NCI-H146 treated with DMSO at 0.1 percent for 48 hours (cell line): Measurements from ENCODE around the gene BMS1.
"Not testable (repeated sequence)": the region's sequence is repeated elsewhere in the genome, so short reads cannot be mapped to it uniquely, and the experiment has no call there.

Experiments
- DNase-seq: peaks from one replicate; lab custom pipeline; 2025; ENCODE audit not compliant: unreplicated experiment; lab: John Stamatoyannopoulos, UW

The BMS1 gene

DNA sequence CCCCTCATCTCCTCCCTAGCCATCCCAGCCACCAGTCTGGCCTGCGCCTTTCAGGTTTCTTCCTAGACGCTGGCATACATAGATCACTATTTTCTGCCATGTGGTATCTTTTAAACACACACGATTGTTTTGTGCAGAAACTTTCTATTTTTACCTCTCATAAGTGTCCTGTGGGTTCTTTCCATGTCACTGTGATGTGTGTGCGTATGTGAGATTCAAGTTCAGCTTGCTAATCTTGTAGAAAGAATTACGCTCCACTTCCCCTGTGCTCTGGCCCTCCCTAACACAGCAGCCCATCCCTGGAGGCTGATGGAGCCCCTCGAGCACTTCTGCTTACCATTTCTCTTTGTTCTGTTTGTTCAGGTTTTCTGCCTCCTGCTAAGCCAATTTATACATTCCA is 80.2 kb downstream of the BMS1 start:
- not testable (repeated sequence) for DNase-seq

DNA sequence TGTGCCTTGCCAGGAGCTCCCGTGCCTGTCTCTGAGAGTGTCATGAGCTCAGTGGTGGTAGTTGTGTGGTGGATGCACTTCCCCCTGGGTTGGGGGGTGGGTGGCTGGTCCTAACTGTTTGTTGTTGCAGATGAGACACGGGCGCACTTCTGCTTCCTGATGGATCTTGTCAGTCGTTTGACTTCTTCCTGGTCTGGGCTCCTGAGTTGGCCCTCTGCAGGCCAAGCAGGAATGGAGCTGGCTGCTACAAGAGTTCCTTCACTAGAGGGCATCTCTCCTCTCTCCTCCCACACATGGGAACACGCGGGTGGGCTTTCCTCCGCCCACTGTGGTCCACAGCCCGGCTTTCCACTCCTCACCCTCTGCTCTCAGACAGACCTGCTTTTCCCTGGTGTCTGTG is 82.0 kb downstream of the BMS1 start:
- no peak for DNase-seq

DNA sequence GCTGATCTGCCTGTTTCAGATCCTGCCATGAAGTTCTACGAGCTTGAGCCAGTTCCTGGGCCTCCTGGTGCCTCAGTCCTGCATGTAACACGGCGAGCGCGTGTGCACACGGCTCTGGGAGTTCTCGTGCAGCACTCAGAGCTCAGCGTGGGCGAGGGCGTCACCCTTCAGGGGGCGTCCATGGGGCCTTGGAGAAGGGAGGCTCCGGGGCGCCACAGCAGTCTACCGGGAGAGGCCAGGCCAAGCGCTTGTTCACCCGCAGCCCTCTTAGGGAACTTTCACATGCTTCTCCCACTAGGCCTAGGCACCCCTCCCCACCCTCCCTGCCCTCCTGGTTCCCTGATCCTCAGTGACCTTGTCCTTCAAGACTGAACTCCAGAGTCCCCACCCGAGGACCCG is 83.1 kb downstream of the BMS1 start:
- no peak for DNase-seq

DNA sequence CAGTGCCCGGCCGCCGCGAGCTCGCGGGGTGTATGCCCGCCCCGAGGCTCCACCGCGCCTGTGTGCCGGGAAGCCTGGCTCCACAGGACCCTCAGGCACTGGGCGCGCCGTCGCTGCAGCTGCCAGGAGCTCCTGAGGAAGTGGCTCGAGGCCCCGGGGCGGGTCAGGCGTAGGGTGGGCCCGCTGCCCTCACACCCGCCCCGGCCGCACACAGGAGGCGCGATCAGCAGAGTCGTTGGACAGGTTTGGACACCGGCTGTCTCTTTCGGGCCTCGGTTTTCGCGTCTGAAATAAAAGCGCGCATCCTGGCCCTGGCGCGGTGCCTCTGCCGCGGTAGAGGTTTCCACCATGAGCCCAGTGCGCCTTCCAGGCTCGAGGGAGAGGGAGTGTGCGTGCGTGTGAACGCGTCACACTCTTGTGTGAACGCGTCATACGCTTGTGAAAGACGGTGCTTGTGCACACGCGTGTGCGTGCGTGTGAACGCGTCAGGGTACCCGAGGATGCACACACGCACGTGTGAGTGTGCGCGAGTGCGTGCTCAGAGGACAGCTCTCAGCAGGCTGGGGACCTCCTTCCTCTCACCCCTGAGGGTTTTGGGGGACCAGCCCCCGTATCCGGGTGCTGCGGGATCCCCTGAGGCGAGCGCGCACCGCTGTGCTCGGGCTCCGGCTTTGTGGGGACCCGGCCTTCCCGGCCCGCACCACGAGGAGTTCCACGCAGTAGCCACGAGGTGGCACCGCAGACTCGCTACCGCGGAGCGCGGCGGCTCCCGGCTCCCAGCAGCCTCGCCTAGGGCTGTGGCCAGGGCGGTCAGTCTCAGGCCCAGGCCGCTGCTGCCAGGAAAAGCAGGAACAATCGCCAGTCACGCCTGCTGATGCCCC is 83.8 kb downstream of the BMS1 start:
- peak; percentile 45 for DNase-seq

DNA sequence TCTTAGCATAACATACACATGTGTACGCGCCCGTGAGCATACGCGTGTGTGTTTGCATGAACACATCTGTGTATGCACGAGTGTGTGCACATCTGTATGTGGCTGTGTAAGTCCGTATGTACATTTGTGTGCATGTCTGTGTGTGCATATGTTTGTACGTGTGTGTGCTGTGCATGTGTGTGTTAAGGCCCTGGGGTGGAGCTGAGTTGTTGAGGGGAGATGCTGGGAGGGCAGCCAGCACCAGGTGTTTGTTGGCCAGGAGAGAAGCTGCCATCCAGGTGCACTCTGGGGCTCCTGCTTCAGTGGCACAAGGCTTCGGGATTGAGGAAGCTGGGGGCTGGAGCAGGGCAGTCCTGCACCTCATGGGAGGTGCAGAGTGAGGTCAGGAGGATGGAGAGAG is 85.0 kb downstream of the BMS1 start:
- DNase-seq = no peak

DNA sequence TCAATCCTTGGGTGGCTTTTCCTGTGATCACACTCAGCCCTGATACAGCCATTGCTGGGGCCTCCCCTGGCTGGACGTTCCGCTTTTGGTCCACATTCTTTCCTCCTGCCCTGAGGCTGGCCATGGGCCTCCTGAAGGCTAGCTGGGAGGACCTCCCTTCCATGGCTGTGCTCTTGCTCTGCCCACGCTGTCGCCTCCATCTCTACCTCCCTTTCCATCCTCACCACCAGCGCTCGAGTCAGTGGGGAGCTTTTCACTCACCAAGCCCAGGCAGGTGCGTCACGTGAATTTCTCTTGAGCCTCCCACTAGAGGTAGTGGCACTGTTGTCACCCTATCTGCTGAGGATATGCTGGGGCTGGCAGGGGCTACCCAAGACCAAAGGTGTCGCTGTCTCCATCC is 85.9 kb downstream of the BMS1 start:
- no peak for DNase-seq

DNA sequence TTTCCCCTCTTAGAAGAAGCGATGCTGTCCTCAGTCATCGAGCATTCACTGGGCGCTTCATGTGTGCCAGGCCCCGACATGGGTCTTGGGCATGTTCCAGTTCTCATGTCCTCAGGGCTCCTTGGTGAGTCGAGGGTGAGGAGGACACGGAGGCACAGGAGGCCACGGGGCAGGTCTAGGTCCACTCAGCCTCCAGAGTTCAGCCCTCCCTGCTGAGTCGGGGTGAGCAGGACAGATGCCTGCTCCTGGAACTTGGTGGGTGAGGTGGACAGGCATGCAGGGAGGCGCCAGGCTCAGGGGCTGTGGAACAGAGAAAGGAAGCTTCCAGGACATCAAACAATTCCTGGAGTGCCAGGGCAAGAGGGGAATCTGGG is 87.4 kb downstream of the BMS1 start:
- no peak for DNase-seq

DNA sequence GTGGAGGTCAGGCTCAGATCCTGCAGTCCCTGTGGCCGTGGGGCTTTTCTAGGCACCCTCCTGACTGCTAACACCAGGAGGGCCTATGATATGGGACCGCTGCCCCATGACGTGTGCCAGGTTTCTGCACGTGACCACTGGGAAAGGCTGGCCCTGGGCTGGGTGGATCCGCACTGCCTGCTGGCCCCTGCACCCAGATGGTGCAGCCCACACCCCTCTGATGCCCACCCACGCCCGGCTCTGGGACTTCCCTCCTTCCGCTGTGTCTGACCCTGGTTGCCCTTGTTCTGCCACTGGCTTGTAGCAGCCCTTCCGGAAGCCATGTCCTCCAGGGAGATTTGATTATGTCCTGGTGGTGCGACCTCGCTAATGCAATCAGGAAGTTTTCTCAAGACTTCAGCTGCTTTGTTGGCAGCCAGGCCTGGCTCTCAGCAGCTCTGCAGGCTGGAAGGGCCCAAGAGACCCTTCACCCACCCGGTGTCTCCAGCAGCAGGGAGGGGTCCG is 88.6 kb downstream of the BMS1 start:
- not testable (repeated sequence) for DNase-seq

DNA sequence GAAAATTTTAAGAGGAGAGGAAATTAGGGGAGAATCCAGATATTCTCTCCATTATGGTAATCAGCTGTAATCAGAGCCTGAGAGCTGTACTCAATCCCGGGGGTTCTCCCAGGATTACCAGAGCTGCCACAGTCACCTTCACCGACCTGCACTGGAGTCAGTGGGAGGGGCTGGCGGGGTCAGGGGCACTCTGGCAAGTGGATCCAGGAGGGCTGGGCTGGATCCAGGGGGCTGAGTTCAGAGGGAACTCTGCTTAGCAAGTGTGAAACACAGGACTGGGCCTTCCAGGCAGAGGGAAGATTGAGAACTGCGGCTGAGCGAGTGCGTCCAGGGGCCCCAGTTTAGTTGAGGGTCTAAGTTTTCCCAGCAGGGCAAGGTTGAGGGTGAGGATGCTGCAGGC is 89.2 kb downstream of the BMS1 start:
- no peak for DNase-seq

DNA sequence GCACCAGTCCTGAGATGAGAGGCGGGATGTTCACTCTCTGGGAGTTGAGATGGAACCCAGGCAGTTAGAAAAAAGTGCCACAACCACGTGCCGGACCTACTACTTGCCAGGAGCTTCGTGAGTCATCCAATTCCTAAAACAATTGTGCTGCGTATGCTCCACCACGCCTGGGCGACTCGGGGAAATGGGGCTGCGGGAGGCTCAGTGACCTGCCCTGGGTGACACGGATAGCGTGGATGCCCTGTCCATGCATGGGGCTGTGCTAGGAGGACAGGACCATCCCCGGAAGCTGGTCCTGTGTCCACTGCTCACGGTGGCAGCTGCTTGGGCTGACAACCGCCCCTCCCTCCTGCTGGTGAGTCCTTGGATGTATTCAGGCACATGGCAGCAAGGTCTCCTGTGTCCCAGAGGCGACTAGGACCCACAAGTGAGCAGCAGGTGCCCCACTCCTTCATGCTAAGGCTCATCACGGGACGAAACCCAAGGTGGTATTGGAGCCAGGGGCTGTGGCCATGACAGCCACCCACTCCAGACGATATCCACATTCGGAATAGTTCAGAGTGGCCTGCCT is 90.4 kb downstream of the BMS1 start:
- DNase-seq = no peak

DNA sequence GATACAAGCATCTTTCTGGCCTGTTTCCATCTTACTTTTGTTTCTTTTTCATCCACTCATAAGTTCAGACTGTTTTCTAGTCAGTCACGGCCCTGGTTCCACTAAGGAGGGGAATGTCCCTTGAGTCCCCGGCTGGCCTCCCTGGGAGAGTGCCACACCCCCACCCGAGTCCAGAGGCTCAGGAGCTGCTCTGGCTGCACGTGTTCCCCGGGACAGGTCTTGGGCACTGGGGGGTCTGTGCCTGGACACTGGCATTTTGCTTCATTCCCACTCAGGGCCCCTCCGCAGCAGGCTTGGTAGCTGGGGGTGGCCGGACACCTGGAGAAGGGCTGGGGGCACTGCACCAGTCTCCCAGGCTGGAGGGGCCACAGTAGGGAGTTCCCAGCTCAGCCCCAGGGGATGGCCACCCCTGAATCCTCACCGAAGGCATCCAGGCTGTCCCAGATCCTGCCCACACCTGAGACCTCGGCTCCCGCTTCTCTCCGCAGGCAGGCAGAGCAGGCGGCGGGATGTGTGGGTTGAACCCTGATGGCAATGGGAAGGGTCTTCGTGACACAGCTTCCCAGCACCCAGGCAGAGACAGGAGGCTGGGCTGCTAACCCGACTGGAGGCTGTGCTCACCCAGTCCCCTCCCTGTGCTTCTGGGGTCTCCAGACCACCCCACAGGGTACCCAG is 92.3 kb downstream of the BMS1 start:
- no peak for DNase-seq

DNA sequence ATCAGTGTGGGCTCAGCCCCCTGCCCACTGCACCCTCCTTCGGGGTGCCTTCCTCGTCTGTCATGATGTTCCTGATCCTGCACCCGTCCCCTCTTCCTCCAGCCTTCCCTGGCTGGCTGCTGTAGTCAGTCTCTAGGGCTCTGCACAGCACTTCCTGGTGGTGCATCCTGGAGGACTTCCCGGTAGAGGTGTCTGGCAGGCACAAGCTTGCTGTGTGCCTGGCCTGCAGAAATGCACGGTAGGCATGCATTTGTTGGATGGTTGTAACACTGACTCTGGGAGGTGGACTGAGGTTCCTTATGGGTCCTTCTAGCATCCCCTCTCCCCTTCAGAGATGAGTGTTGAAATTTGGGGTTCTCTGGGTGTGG is 92.8 kb downstream of the BMS1 start:
- no peak for DNase-seq

DNA sequence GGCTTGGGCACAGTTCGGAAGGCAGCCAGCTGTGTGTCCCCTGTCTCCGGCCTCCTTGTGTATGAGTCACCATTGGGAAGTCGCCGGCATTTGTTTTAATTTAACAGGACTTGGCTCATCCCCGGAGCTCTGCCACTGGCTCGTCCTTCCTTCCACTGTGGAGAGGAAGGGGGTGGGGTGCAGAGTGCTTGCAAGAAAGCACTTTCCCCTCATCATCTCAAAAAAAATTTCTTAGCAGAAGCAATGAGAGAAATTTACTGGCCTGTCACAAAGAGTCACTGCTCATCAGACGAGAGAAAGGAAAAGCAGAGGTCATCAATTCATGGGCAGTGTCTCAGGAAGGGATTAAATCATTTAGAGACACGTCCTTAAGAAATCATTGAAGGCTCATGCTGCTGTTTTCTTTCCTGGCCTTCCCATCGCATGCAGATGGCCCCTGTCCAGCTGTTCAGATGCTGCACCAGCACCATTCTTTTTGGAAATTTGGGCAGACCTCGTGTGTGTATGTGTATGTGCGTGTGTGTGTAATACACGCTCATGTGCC is 93.3 kb downstream of the BMS1 start:
- DNase-seq = no peak

DNA sequence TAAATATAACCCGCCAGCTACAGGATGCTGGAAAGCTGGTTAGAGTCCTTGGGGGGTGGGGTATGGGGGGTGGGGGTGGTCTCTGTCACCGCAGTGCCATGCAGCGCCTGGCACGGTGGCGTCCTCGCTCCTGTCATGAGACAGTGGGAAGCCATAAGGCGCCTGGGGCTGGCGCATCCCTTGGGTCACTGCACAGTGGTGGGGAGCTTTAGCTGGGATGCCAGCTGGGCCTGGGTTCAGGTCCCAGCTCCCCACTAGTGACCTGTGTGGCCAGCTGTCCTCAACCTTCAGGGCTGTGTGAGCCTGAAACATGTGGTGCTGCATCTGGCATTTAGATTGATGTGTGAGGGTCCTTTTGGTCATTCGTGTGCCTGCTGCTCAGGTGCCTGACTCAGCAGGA is 93.9 kb downstream of the BMS1 start:
- no peak for DNase-seq

DNA sequence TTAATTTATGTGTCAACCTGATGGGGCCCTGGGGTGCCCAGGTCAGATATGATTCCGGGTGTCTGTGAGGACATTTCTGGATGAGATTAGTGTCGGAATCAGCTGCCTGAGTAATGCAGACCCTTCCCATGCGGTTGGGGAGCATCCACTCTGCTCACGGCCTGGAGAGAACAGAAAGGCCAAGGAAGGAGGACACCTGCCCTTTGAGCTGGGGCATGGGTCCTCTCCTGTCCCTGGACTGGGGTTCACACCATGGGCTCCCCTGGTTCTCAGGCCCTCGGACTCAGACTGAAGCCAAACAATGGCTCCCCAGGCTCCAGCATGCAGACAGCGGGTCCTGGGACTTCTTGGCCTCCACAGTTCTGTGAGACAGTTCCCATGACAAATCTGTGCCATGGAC is 94.3 kb downstream of the BMS1 start:
- DNase-seq = no peak

DNA sequence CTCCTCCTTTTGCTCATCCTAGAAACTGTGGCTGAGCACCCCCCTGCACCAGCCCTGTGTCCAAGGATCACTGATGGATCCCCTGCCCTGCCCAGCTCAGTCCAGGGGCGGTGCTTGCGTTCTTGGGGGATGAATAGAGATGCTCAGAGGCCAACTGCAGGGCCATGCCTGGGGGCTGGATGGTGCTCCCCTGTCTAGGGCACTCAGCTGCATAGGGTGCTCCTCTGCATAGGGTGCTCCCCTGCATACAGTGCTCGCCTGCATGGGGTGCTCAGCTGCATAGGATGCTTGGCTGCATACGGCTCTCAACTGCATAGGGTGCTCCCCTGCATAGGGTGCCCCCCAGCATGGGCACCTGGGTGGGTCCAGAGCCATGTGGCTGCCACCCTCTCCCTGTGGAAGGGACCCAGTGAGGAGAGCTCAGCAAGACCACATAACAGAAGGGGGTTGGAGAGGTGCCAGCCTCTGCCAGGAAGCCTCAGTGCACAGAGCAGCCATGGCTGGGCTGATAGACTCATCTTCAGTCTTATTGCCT is 95.0 kb downstream of the BMS1 start:
- DNase-seq = no peak

DNA sequence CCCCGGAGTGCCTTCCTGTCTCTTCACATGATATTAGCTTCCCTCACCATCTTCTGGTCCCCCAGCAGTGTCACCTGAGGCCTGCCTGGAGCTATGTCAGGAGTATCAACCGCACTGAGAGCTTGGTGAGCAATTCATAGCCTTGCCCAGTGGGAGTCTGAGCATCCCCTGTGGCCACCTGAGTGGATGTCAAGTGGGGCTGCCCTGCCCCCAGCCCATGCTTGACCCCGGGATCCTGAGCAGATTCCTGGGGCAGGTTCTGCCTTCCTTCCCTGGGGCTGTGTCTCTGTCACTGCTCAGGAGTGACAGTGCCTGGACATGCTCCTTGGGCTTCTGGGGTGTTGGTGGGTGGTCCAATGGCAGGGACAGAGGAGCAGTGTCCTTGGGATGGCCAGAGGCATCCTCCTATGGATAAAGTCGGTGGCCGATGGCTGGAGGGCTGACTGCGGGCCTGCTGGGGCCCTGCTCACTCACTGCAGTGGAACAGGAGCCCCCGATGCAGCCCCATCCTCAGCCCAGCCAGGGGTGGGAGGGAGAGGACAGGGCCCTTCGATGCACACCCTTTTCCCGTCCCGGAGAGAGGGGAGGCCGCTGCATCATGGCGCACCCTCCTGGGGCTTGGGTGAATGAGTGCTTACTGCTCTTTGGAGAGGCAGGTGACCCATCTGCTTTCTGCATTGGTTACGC is 95.7 kb downstream of the BMS1 start:
- no peak for DNase-seq

DNA sequence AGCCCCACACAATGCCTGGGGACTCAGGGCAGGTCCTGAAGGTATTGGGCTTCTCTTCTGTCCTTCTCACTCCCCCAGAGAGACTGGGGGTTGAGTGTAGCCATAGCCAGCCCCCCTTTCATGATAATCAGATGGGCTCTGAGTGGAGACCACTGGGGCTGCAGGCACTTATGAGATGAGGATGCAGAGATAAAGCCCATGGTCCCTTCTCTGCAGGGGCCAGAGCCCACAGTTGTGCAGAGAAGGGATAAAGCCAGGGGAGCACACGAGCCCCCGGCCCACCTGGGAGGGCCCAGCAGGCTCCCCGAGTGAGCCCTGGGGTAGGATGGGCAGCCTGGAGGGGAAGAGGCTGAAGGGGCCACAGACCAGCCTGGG is 96.2 kb downstream of the BMS1 start:
- no peak for DNase-seq

DNA sequence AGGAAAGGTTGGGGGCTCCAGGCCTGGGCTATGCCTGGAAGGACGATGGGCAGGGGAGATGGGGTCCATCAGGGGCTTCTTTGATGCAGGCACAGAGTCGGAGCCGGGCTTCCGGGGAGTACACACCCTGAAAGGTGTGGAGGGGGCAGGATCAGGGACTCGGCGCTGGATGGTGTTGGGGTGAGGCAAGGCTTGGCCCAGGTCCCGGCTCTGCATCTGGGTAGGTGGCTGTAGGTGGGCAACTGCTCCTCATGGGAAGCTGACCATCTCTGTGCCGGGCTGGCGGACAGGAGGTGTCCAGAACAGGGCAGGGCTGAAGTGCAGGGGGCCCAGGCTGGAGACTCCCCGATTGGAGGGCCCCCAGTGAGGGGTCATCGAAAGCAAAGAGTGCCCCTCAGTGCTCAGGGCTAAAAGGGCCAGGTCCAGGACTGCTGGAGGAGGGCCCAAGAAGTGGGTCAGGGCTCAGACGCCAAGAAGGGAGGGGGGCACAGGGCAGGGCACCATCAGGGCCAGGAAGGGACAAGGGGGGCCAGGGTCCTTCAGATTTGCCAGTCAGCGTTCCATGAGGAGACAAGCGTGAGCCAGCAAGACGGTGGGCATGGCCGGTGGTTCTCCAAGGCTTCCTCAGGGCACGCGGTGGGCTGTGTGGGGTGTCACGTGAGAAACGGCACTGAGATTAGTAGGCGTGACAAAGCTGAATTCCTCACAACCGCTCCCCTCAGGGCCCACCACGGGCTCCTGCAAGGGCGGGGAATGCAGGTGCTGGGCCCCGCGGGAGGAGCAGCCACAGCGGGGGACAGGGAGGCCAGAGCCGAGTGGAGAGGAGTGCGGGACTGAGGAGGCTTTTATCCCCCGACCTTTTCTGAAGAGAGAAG is 97.0 kb downstream of the BMS1 start:
- DNase-seq = no peak

DNA sequence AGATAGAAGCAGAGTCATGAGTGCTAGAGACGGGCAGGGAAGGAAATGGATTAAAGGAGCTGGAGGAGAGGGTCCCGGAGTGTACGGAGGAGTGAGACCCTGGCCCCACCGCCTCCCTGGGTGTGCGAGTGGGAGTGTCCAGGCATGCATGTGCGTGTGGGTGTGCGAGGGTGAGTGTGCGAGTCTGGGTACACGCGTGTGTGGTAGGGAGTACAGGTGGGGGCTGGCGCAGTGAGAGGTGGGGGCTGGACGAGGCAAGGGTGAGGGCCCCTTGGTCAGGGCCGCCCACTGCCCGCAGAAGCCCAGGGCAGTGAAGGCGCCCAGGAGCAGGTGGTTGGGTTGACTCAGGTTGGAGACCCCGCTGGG is 97.6 kb downstream of the BMS1 start:
- DNase-seq = no peak
